Measurements from ENCODE around the gene U2AF2. TPM values are rescaled to one million over a fixed set of nuclear protein-coding genes. Genes with fewer than 3 reads are reported as not detected.

U2AF2 gene
- polyA plus RNA-seq, 1 donor (not counting 4 experiments of a cell fraction or from before 2014, with no cell fraction given): 109 TPM

DNA sequence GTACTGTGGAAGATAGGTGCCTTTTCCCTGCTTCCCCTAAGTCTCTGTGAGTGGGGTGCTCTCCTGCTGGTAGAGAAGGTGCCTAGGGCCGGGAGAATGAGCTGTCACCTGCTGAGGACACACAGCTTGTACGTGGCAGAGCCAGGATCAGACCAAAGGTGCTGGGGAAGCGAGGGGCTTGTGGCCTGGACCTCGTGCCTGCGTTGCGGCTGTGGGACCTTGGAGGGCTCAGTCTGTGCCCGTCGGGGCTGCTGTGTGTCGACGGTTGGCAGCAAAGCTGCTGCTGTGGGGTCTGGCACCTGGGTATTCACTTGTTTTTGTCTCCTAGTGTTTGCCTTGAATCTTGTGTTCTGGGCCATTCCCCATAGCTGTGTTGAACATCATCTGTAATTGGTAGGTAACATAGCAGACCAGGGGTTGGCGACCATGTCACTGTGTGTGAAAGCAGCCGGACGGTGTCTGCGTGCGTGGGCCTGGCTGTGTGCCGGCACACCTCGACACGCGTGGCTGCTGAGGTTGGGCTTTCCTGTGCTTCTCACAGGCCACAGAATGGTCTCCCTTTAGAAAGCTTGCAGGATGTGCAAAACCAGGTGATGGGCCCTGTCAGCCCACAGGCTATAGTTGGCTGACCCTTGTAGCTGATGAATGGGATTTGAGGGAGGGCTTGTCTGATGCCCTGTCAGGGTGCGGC, 9.2 kb downstream of the U2AF2 start:
- no peaks in the 10 kb centered on the region for H3K9me3 ChIP-seq (ENCODE audit: control insufficient read depth, low read depth, low read length)
- H3K36me3 ChIP-seq (ENCODE audit: control insufficient read depth in 2 of 2, extremely low read depth in 1 of 2, insufficient read depth in 2 of 2, low read length in 2 of 2): peaks cover 63 to 70% of the 10 kb centered on the region in 2 experiments
- dilution Hi-C loops (cut with MboI; ENCODE audit: extremely low pct_ligation_motif_present, low sequenced_read_pairs): no loop called here
- no peak overlapping the region for H3K4me3 ChIP-seq (ENCODE audit: control insufficient read depth in 2 of 3, extremely low read depth in 1 of 3, insufficient read depth in 2 of 3, low read depth in 1 of 3, low read length in 3 of 3)
- H2AFZ ChIP-seq (ENCODE audit: control insufficient read depth, low read length): no peak overlapping the region
- H3K4me1 ChIP-seq (ENCODE audit: control insufficient read depth, extremely low read depth, insufficient read depth, low read length): peaks cover 9% of the 10 kb centered on the region
- H3K79me2 ChIP-seq (ENCODE audit: control insufficient read depth, insufficient read depth, low read length): peaks cover 93% of the 10 kb centered on the region
- TF ChIP-seq EZH2 (IDR thresholded peaks at IDR 0.05; ENCODE audit: low read length): no peak
- TF ChIP-seq, protein P1, sequence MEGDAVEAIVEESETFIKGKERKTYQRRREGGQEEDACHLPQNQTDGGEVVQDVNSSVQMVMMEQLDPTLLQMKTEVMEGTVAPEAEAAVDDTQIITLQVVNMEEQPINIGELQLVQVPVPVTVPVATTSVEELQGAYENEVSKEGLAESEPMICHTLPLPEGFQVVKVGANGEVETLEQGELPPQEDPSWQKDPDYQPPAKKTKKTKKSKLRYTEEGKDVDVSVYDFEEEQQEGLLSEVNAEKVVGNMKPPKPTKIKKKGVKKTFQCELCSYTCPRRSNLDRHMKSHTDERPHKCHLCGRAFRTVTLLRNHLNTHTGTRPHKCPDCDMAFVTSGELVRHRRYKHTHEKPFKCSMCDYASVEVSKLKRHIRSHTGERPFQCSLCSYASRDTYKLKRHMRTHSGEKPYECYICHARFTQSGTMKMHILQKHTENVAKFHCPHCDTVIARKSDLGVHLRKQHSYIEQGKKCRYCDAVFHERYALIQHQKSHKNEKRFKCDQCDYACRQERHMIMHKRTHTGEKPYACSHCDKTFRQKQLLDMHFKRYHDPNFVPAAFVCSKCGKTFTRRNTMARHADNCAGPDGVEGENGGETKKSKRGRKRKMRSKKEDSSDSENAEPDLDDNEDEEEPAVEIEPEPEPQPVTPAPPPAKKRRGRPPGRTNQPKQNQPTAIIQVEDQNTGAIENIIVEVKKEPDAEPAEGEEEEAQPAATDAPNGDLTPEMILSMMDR (optimal IDR thresholded peaks at IDR 0.05 in 1 of 3, IDR thresholded peaks at IDR 0.05 in 1 of 3, conservative IDR thresholded peaks at IDR 0.05 in 1 of 3; ENCODE audit: extremely low read depth in 1 of 3, insufficient read depth in 2 of 3, low read length in 3 of 3): no peak
- H3K27ac ChIP-seq (ENCODE audit: control insufficient read depth, insufficient read depth, low read length): no peak overlapping the region
- FAIRE-seq (no peak), DNase-seq (ENCODE audit: low read depth, low spot score) (no peak)
- peaks cover 2% of the 10 kb centered on the region for H3K9me1 ChIP-seq (ENCODE audit: control insufficient read depth, extremely low read depth, insufficient read depth, low read length)
- H4K20me1 ChIP-seq (ENCODE audit: control insufficient read depth, extremely low read depth, insufficient read depth, low read length): peaks cover 37% of the 10 kb centered on the region
- H3K9ac ChIP-seq (ENCODE audit: control insufficient read depth, extremely low read depth, insufficient read depth, low read length): no peak overlapping the region
- H3K27me3 ChIP-seq (ENCODE audit: control insufficient read depth, extremely low read depth, insufficient read depth, low read length): no peaks in the 10 kb centered on the region
- H3K4me2 ChIP-seq (ENCODE audit: control insufficient read depth, extremely low read depth, insufficient read depth, low read depth, low read length): no peak overlapping the region

DNA sequence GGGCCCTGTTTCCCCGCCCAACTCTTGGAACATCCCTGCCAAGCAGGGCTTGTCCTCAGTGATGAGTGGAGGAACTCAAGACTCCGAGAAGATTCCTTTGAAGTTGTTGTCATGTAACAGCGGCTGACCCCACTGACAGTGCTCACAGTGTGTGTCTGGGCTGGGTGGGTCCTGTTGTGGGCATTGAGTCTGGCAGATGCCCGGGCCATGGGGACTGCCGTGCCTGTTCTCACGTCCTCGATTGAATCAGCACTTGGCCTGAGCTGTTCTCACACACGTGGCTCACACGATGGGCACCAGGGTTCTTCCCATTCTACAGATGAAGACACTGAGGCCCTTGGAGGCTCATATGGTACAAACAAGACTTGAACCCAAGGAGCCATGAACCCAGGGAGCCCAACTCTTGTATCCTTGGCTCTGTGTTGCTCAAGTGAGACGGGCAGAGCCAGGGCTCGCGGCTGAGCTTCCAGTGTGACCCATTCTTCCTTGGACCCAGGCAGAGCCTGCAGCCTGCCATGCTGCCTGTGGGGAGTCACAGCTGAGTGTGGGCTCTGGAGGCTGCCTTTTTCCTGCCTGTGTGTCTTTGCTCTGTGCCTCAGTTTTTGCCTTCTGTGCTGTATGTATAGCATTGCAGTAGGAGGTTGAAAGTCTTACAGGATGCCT, 11.6 kb downstream of the U2AF2 start:
- no peak overlapping the region for H3K4me2 ChIP-seq (ENCODE audit: control insufficient read depth, extremely low read depth, insufficient read depth, low read depth, low read length)
- no peak overlapping the region for H3K9ac ChIP-seq (ENCODE audit: control insufficient read depth, extremely low read depth, insufficient read depth, low read length)
- H3K27me3 ChIP-seq (ENCODE audit: control insufficient read depth, extremely low read depth, insufficient read depth, low read length): no peaks in the 10 kb centered on the region
- H3K4me1 ChIP-seq (ENCODE audit: control insufficient read depth, extremely low read depth, insufficient read depth, low read length): peaks cover 9% of the 10 kb centered on the region
- H4K20me1 ChIP-seq (ENCODE audit: control insufficient read depth, extremely low read depth, insufficient read depth, low read length): peaks cover 48% of the 10 kb centered on the region
- H3K36me3 ChIP-seq (ENCODE audit: control insufficient read depth in 2 of 2, extremely low read depth in 1 of 2, insufficient read depth in 2 of 2, low read length in 2 of 2): peaks cover 60% of the 10 kb centered on the region in 2 experiments
- no peak overlapping the region for H3K27ac ChIP-seq (ENCODE audit: control insufficient read depth, insufficient read depth, low read length)
- no peak overlapping the region for H3K4me3 ChIP-seq (ENCODE audit: control insufficient read depth in 2 of 3, extremely low read depth in 1 of 3, insufficient read depth in 2 of 3, low read depth in 1 of 3, low read length in 3 of 3)
- H3K9me3 ChIP-seq (ENCODE audit: control insufficient read depth, low read depth, low read length): no peaks in the 10 kb centered on the region
- H2AFZ ChIP-seq (ENCODE audit: control insufficient read depth, low read length): no peak overlapping the region
- FAIRE-seq: no peak
- H3K79me2 ChIP-seq (ENCODE audit: control insufficient read depth, insufficient read depth, low read length): peaks cover 93% of the 10 kb centered on the region
- DNase-seq (ENCODE audit: low read depth, low spot score): no peak
- peaks cover 2% of the 10 kb centered on the region for H3K9me1 ChIP-seq (ENCODE audit: control insufficient read depth, extremely low read depth, insufficient read depth, low read length)
- TF ChIP-seq EZH2 (IDR thresholded peaks at IDR 0.05; ENCODE audit: low read length): no peak
- TF ChIP-seq, protein P1 (optimal IDR thresholded peaks at IDR 0.05 in 1 of 3, IDR thresholded peaks at IDR 0.05 in 1 of 3, conservative IDR thresholded peaks at IDR 0.05 in 1 of 3; ENCODE audit: extremely low read depth in 1 of 3, insufficient read depth in 2 of 3, low read length in 3 of 3): no peak
- dilution Hi-C loops (cut with MboI; ENCODE audit: extremely low pct_ligation_motif_present, low sequenced_read_pairs): no loop called here

Data from keratinocyte (primary cell).